Osteoblast (primary cell): ENCODE results near the gene SYCP3. TPM values are rescaled to one million over a fixed set of nuclear protein-coding genes. Genes with fewer than 3 reads are reported as not detected.
"Not testable (repeated sequence)": the region's sequence is repeated elsewhere in the genome, so short reads cannot be mapped to it uniquely, and the experiment has no call there.

Source experiments
- DNase-seq: peaks from one replicate; pipeline ENCODE4 v3.0.0; 2011; ENCODE audit warnings: low spot score, mixed read lengths; ENCODE audit not compliant: insufficient read length; ENCODE audit errors: missing footprints
- H2AFZ ChIP-seq: 2 replicates; pipeline ENCODE4 v1.6.0; 2011; ENCODE audit warnings: mild to moderate bottlenecking, low read length
- H3K27ac ChIP-seq: 2 replicates; pipeline ENCODE4 v1.5.1; 2011; ENCODE audit warnings: mild to moderate bottlenecking, low read depth, low read length, moderate library complexity
- H3K27me3 ChIP-seq: 2 replicates; pipeline ENCODE4 v1.6.0; 2012; ENCODE audit warnings: mild to moderate bottlenecking, control low read depth, inconsistent platforms, low read length, moderate library complexity; ENCODE audit not compliant: insufficient read depth
- H3K36me3 ChIP-seq: 2 replicates; pipeline ENCODE4 v1.5.1; 2011; ENCODE audit warnings: mild to moderate bottlenecking, low read length, control low read depth, moderate library complexity; ENCODE audit not compliant: insufficient read depth
- H3K4me1 ChIP-seq: 2 replicates; pipeline ENCODE4 v1.5.1; 2011; ENCODE audit warnings: mild to moderate bottlenecking, low read length, control low read depth, moderate library complexity; ENCODE audit not compliant: insufficient read depth
- H3K4me2 ChIP-seq: 2 replicates; pipeline ENCODE4 v1.6.0; 2011; ENCODE audit warnings: mild to moderate bottlenecking, low read length; ENCODE audit not compliant: insufficient read depth
- H3K4me3 ChIP-seq: fragments of 200-600 bp; sonication (generic); 3 replicates; pipeline ENCODE4 v1.5.1; 2012; ENCODE audit warnings: mild to moderate bottlenecking, low read length, inconsistent platforms; ENCODE audit not compliant: insufficient read depth
- H3K79me2 ChIP-seq: 2 replicates; pipeline ENCODE4 v1.6.0; 2012; ENCODE audit warnings: mild to moderate bottlenecking, low read length, control low read depth, inconsistent platforms; ENCODE audit not compliant: insufficient read depth
- H3K9me3 ChIP-seq: 2 replicates; pipeline ENCODE4 v1.5.1; 2011; ENCODE audit warnings: low read depth, low read length, control low read depth
- H4K20me1 ChIP-seq: 2 replicates; pipeline ENCODE4 v1.6.0; 2012; ENCODE audit warnings: mild to moderate bottlenecking, low read length, control low read depth; ENCODE audit not compliant: insufficient read depth
- CTCF ChIP-seq: IDR thresholded peaks from 2 replicates; pipeline ENCODE4 v1.5.1; 2011; ENCODE audit warnings: mild to moderate bottlenecking, low read depth, low read length, moderate library complexity; ENCODE audit errors: extremely low read depth
- total RNA-seq: library from RNA; depleted of rRNA; stranded (reverse); fragments of >200 nt; gene quantifications from 2 replicates; pipeline ENCODE4 v1.2.3, GENCODE V29; 2012

The SYCP3 gene
- total RNA-seq, 1 donor, result 0.72 TPM

- DNase-seq, result no peak
Observed at GRCh38 chr12:101690544-101691098, 48.6 kb downstream of the SYCP3 start.

GRCh38 chr12:101686176-101686575 is 53.1 kb downstream of the SYCP3 start:
- no peaks in the 10 kb centered on the region for H3K9me3 ChIP-seq
- H3K4me3 ChIP-seq, result no peak overlapping the region
- H3K27me3 ChIP-seq, result peaks cover 3% of the 10 kb centered on the region
- no peaks in the 10 kb centered on the region for H3K79me2 ChIP-seq
- no peak for TF ChIP-seq CTCF
- H3K4me1 ChIP-seq, result no peaks in the 10 kb centered on the region
- no peak for DNase-seq
- H3K27ac ChIP-seq, result no peak overlapping the region
- H3K4me2 ChIP-seq, result no peak overlapping the region
- no peak overlapping the region for H2AFZ ChIP-seq
- H3K36me3 ChIP-seq, result no peaks in the 10 kb centered on the region
- H4K20me1 ChIP-seq, result no peaks in the 10 kb centered on the region

More at GRCh38 chr12:101690544-101691098, 48.6 kb downstream of the SYCP3 start:
- Histone ChIP-seq H2AFZ (no peak overlapping the region), H3K27ac (no peak overlapping the region), H3K4me1 (no peaks in the 10 kb centered on the region), H3K27me3 (no peaks in the 10 kb centered on the region), H4K20me1 (no peaks in the 10 kb centered on the region), H3K9me3 (no peaks in the 10 kb centered on the region), H3K36me3 (no peaks in the 10 kb centered on the region), H3K79me2 (no peaks in the 10 kb centered on the region), H3K4me2 (no peak overlapping the region), H3K4me3 (no peak overlapping the region)
- no peak for TF ChIP-seq CTCF

GRCh38 chr12:101685092-101685491 is 54.2 kb downstream of the SYCP3 start:
- Histone ChIP-seq H2AFZ (no peak overlapping the region), H3K79me2 (no peaks in the 10 kb centered on the region), H3K9me3 (no peaks in the 10 kb centered on the region), H3K4me1 (no peaks in the 10 kb centered on the region), H3K27ac (no peak overlapping the region), H3K4me2 (no peak overlapping the region), H4K20me1 (no peaks in the 10 kb centered on the region), H3K27me3 (peaks cover 3% of the 10 kb centered on the region), H3K36me3 (no peaks in the 10 kb centered on the region), H3K4me3 (no peak overlapping the region)
- no peak for TF ChIP-seq CTCF
- DNase-seq, result no peak

GRCh38 chr12:101681627-101682026 is 57.6 kb downstream of the SYCP3 start:
- DNase-seq, H3K79me2 ChIP-seq, H3K4me2 ChIP-seq, H4K20me1 ChIP-seq, H2AFZ ChIP-seq, H3K27me3 ChIP-seq, H3K36me3 ChIP-seq, H3K27ac ChIP-seq, H3K9me3 ChIP-seq, H3K4me1 ChIP-seq, H3K4me3 ChIP-seq: not testable (repeated sequence)
